ENCODE results near the gene METRN. TPM values are rescaled to one million over a fixed set of nuclear protein-coding genes. Genes with fewer than 3 reads are reported as not detected.

Gene METRN
- total RNA-seq, 4 donors from 2014 or later, result 56.5 to 143 (median 78.0) TPM

DNA sequence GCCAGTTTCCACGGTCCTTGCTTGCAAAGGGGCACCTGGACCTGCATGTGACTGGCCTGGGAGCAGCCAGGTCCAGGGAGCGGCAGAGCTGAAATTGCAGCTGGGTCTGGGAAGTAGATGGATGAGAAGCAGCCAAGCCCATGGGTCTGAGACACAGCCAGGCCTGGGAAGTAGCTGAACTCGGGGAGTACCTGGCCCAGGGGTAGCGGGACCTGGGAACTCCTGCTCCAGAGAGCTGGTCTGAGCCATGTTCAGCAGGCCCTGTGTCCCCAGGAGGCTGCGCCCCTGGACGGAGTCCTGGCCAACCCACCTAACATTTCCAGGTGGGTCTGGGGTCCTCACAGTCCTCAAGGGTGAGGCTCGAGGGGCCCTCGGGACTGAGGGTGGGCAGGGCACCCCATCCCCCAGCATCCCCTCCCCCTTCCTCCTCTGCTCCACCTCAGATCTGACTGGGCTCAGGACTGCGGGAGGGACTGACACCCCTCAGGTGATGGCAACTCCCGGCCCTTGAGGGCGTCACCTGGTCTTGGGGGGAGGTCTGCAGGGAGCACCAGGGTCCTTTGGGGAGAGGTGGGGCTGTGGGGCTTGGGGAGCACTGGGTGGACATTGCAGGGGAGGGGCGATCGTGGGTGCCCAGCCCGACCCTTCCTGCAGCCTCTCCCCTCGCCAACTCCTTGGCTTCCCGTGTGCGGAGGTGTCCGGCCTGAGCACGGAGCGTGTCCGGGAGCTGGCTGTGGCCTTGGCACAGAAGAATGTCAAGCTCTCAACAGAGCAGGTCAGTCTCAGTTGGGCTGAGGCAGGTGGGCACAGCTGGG is 48.7 kb downstream of the METRN start:
- Histone ChIP-seq H3K27ac (replicated peaks in 1 of 4) (no peak overlapping the region), H3K4me3 (no peak overlapping the region), H3K36me3 (no peaks in the 10 kb centered on the region), H3K4me1 (no peaks in the 10 kb centered on the region), H3K27me3 (peaks cover 0 to 65% (median 1%) of the 10 kb centered on the region in 4 donors), H3K9me3 (no peaks in the 10 kb centered on the region)
- TF ChIP-seq EP300 (IDR thresholded peaks at IDR 0.05), result no peak
- TF ChIP-seq, protein P1, sequence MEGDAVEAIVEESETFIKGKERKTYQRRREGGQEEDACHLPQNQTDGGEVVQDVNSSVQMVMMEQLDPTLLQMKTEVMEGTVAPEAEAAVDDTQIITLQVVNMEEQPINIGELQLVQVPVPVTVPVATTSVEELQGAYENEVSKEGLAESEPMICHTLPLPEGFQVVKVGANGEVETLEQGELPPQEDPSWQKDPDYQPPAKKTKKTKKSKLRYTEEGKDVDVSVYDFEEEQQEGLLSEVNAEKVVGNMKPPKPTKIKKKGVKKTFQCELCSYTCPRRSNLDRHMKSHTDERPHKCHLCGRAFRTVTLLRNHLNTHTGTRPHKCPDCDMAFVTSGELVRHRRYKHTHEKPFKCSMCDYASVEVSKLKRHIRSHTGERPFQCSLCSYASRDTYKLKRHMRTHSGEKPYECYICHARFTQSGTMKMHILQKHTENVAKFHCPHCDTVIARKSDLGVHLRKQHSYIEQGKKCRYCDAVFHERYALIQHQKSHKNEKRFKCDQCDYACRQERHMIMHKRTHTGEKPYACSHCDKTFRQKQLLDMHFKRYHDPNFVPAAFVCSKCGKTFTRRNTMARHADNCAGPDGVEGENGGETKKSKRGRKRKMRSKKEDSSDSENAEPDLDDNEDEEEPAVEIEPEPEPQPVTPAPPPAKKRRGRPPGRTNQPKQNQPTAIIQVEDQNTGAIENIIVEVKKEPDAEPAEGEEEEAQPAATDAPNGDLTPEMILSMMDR (IDR thresholded peaks at IDR 0.05), result no peak
- TF ChIP-seq POLR2A (IDR thresholded peaks at IDR 0.05; ENCODE audit: low read depth), result no peak
- TF ChIP-seq POLR2AphosphoS5 (IDR thresholded peaks at IDR 0.05), result no peak
- DNase-seq (ENCODE audit: extremely low spot score), result no peak
- WGBS, result 93% methylated on average over 5 of the region's 21 CpGs
- intact Hi-C loops (cut with DNase I), result no loop called here

DNA sequence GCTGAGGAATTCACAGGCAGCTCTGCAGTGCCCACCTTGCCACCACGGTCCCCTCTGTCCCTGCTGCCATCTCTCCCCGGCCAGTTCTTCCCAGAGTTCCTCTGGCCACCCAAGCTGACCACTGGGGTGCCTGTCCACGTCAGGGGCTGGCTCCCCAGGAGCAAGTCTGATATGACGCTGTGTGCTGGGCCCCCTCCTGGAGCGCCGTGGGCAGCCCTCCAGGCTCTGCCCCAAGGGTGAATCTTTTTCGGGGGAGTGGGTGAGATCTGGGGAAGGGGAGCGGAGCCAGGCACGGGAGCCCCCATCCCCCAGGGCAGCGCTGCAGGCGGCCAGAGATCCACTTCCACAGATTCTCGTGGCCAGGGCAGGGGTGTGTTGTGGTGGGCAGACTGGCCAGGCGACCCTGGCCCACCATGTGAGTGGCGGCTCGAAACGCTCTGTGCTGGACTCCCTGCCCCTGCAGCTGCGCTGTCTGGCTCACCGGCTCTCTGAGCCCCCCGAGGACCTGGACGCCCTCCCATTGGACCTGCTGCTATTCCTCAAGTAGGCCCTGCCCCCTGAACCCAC is 49.3 kb downstream of the METRN start:
- no peaks in the 10 kb centered on the region for H3K4me1 ChIP-seq
- peaks cover 0 to 72% (median 1%) of the 10 kb centered on the region in 4 donors for H3K27me3 ChIP-seq
- TF ChIP-seq EP300 (IDR thresholded peaks at IDR 0.05), result no peak
- no peak for TF ChIP-seq POLR2AphosphoS5 (IDR thresholded peaks at IDR 0.05)
- TF ChIP-seq POLR2A (IDR thresholded peaks at IDR 0.05; ENCODE audit: low read depth), result no peak
- TF ChIP-seq, protein P1 (IDR thresholded peaks at IDR 0.05), result no peak
- no peak overlapping the region for H3K27ac ChIP-seq (replicated peaks in 1 of 4)
- H3K9me3 ChIP-seq, result no peaks in the 10 kb centered on the region
- intact Hi-C loops (cut with DNase I), result no loop called here
- WGBS, result 71% methylated on average over 20 of the region's 20 CpGs
- no peak for DNase-seq (ENCODE audit: extremely low spot score)
- H3K4me3 ChIP-seq, result no peak overlapping the region
- H3K36me3 ChIP-seq, result no peaks in the 10 kb centered on the region

DNA sequence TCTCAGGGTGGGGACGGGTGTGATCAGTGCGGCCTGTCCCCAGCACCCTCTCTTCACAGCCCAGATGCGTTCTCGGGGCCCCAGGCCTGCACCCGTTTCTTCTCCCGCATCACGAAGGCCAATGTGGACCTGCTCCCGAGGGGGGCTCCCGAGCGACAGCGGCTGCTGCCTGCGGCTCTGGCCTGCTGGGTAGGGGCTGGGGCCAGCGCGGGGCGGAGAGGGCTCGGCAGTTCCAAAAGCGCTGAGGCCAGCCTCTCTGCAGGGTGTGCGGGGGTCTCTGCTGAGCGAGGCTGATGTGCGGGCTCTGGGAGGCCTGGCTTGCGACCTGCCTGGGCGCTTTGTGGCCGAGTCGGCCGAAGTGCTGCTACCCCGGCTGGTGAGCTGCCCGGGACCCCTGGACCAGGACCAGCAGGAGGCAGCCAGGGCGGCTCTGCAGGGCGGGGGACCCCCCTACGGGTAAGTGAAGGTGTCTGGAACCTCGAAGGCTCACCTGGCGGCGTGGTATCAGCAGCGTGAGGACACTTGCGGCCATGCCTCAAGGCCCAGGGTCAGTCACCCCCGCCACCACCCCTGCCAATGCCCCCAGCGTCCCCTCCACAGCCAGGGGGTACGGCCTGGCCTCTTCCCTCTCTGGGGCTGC is 50.0 kb downstream of the METRN start:
- DNase-seq (ENCODE audit: extremely low spot score), result no peak
- no peaks in the 10 kb centered on the region for H3K36me3 ChIP-seq
- TF ChIP-seq POLR2AphosphoS5 (IDR thresholded peaks at IDR 0.05), result no peak
- no peak for TF ChIP-seq EP300 (IDR thresholded peaks at IDR 0.05)
- TF ChIP-seq POLR2A (IDR thresholded peaks at IDR 0.05; ENCODE audit: low read depth), result no peak
- TF ChIP-seq, protein P1 (IDR thresholded peaks at IDR 0.05), result no peak
- peaks cover 0 to 79% (median 1%) of the 10 kb centered on the region in 4 donors for H3K27me3 ChIP-seq
- no peak overlapping the region for H3K27ac ChIP-seq (replicated peaks in 1 of 4)
- intact Hi-C loops (cut with DNase I), result no loop called here
- no peak overlapping the region for H3K4me3 ChIP-seq
- no peaks in the 10 kb centered on the region for H3K9me3 ChIP-seq
- 88% methylated on average over 12 of the region's 38 CpGs for whole genome bisulfite sequencing
- no peaks in the 10 kb centered on the region for H3K4me1 ChIP-seq

DNA sequence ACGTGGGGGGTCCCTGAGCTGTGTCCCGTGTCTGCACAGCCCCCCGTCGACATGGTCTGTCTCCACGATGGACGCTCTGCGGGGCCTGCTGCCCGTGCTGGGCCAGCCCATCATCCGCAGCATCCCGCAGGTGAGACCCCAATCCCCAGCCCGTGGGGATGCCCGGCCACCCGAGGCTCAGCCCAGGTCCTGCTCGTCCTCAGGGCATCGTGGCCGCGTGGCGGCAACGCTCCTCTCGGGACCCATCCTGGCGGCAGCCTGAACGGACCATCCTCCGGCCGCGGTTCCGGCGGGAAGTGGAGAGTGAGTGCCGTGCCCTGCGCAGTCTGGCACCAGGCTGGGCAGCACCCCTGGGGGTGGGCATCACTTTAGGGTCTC is 50.6 kb downstream of the METRN start:
- Histone ChIP-seq H3K9me3 (no peaks in the 10 kb centered on the region), H3K4me1 (no peaks in the 10 kb centered on the region), H3K27ac (replicated peaks in 1 of 4) (no peak overlapping the region), H3K4me3 (no peak overlapping the region), H3K36me3 (no peaks in the 10 kb centered on the region), H3K27me3 (peaks cover 0 to 79% (median 1%) of the 10 kb centered on the region in 4 donors)
- no peak for DNase-seq (ENCODE audit: extremely low spot score)
- intact Hi-C loops (cut with DNase I), result no loop called here
- no peak for TF ChIP-seq POLR2A (IDR thresholded peaks at IDR 0.05; ENCODE audit: low read depth)
- no peak for TF ChIP-seq POLR2AphosphoS5 (IDR thresholded peaks at IDR 0.05)
- TF ChIP-seq, protein P1 (IDR thresholded peaks at IDR 0.05), result no peak
- no peak for TF ChIP-seq EP300 (IDR thresholded peaks at IDR 0.05)
- no CpG with 5 or more reads among the region's 29 CpGs for WGBS

Measured in esophagus muscularis mucosa (tissue), 4 donors.